Activated CD8-positive, alpha-beta memory T cell treated with anti-CD3 and anti-CD28 coated beads, Interleukin-2, amount 50 U/mL, for 48 hours (primary cell): Measurements from ENCODE around the gene LST1.
"Not testable (repeated sequence)": the region's sequence is repeated elsewhere in the genome, so short reads cannot be mapped to it uniquely, and the experiment has no call there.

ENCODE experiments used
- DNase-seq: peaks from one replicate; pipeline ENCODE4 v3.0.0-alpha.2; 2020

Gene LST1

DNA sequence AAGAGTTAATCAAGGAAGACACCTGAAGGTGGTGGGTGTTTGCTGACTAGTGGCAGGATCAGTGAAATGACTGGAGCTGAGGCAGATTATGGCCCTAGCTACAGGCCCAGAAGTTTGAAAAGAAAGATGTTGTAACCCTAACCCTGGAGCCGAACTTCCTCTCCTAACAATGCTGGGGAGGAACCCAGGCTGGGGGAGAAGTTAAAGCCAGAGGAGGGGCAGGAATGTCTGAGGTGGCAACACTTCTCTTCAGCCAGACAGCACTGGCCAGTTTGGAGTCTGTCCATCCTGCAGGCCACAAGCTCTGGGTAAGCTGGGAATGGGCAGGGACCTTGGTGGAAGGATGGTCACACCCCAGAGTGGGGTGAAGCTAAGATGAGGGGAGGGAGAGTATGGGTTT, at the start of gene LST1:
Gene LST1 (plus strand): TSS at position 270 of the 400 bp plus-strand sequence. CDS start 1,023 bp downstream, outside the sequence.
- DNase-seq: no peak

- no peak for DNase-seq
Observed at GRCh38 chr6:31538805-31539400, 47.2 kb upstream of the LST1 start.

DNA sequence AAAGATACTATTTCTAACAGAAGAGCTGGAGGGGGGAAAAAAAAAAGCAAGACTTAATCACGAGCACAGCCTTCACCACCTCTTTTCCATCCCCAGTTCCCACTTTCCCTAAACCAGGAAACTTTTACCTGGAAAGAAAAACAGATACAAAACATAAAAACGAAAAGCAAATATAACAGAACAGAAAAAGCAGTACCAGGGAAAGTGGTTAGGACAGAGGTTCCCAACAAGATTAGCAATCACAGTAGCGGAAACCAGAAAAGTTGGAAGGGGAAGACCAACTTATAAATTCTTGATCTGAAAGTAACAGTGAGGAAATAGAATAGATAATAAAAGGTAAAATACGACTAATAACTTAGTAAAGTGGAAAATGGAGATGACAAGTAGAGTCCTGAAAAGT, 45.4 kb upstream of the LST1 start:
- DNase-seq: no peak

DNA sequence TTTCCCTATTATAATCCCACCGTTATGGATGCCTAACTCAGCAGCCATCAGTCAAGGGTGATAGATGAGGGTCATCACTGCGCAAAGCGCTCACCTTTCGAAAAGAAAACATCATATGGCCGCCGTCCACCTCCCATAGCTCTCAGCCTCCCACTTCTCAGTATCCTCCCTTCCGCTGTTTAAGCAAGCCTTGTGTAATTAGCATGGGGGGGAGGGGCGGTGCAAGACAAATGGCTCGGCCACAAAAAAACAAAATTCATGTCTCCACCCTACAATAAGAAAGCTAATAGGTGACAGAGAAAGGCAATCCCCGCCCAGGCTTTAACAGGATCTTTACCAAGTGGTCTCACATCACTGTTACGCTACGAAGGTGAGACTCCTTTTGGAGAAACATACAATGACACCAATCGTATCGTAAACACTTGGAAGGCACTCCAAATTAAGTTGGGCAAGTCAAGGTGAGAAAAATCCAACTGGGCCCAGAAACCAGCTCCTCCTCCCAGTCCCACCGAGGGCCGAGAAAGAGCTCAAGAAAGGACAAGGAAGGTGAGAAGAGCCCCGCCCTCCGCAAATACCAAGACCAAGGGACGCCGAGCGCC, 44.9 kb upstream of the LST1 start:
- peak; percentile 79 for DNase-seq

GRCh38 chr6:31541658-31542521, 44.2 kb upstream of the LST1 start, which contains the start of gene DDX39B:
Gene DDX39B (minus strand): TSS chr6:31542003. CDS start chr6:31540532, 1,471 bp downstream.
- DNase-seq: peak; percentile 94

DNA sequence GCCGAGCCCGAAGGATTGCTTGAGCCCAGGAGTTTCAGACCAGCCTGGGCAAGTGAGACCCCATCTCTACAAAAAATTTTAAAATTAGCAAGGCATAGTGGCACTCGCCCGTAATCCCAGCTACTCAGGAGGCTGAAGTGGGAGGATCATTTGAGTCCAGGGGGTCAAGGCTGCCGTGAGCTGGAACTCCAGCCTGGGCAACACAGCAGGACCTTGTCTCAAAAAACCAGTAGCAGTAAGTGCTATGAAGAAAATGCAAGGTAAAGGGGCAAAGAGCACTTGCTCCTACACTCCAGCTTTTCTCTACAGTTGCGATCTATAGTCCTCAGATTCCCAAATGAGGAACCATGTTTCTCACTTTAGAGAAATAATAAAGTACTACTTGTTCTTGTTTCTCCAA, 42.4 kb upstream of the LST1 start:
- DNase-seq: peak; percentile 43

GRCh38 chr6:31544676-31545075, 41.4 kb upstream of the LST1 start:
- no peak for DNase-seq

DNA sequence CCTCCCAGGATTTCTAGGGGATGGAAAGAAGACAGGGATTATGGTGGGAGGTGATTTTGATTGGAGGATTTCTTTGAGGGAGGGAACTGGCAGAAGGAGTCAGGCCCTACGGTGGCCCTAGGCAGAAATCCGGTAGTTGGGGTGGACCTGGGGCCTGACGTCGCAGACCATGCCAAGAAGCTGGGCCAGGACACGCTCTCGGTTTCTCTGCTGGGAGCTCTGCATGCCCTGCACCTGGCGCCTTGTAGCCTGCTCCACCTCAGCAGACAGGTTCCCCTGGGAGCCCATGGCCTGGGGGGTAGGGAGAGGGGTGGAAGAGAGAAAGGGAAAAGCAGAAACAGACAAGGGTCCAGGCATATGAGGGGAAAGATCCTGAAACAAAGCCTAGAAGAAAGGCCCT, 40.8 kb upstream of the LST1 start:
- no peak for DNase-seq

GRCh38 chr6:31546339-31546957, 39.6 kb upstream of the LST1 start, which contains the start of gene ATP6V1G2:
Gene ATP6V1G2 (minus strand): TSS chr6:31546608. CDS start chr6:31546559, 49 bp downstream.
- peak; percentile 92 for DNase-seq

DNA sequence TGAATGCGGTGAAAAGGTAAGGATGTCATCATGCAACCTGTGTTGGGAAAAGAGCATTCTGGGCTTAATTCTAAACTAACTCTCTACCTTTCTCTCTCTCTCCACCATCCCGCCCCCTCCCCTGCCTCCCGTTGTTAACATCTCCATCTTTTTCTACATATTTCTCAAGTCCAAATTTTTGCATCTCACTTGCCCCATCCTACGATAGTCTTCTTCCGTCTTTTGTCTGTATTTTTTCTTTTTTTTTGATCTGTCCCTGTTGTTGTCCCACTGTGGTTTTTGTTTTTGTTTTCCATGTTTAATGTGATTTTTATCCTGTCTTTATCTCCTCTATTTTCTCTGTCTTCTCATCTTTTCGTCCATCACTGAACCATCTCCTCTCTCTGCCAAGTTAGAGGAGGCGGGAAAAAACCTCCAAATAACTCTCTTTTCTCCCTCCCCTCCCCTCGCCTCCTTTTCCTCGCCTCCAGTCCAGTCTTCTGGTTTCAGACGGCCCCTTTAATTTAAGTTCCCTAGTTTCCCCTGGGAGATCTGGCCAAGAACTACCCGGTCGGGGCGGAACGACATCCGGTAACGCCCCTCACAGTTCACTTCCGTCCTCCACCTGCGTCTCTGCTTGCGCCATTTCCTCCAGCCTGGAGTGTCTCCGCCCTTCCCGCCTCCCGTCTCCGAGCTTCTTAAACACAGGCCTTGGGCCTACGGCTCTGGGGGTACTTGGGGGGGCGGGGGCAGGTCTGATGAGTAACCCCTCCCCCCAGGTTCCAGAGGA, 38.9 kb upstream of the LST1 start, which contains the start of gene NFKBIL1:
Gene NFKBIL1 (plus strand): TSS at position 651 of the 769 bp plus-strand sequence. CDS start 87 bp downstream, at position 738.
- peak; percentile 91 for DNase-seq

DNA sequence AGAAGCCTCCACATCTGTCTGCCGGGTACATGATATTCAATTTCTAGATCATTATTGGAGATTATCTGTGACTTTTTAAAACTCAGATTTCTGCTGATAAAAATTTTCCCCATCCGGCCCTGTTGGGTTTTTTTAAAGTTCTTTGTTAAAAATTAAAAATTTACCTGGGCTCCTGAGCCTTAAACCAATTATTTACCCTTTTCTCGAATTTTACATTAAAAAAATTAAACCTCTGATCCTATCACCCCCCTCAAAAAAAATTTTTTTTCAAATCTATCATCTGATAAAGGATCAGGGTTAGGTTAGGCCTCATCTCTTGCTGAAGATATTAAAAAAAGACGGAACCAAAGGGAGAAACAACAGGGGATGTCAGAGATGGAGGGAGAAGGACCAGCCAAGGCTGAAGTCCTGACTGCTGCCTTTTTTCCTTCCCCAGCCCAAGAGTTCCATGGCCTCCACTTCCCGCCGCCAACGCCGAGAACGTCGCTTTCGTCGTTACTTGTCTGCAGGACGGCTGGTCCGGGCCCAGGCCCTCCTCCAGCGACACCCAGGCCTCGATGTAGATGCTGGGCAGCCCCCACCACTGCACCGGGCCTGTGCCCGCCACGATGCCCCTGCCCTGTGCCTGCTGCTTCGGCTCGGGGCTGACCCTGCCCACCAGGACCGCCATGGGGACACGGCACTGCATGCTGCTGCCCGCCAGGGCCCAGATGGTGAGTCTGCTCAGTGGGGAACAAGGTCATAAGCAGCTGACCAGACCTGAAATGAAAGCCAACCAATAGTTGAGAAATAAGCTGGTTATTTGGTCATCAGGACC, 38.1 kb upstream of the LST1 start:
- DNase-seq: no peak

DNA sequence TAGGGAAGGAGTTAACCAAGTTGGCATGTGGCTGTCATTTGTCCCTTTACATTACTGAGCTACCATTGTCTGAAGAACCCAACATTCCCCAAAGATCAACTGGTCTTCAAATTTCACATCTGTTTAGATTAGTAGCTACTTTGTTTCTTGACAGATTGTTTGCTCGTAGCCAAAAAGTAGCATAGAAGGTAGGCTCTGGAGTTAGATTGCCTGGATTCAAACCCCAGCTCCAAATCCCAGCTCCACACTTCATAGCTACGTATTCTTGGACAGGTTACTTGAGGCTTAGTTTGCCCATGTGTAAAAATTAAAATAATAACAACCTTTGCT, 37.6 kb upstream of the LST1 start:
- no peak for DNase-seq

GRCh38 chr6:31551371-31551770, 34.7 kb upstream of the LST1 start:
- DNase-seq: not testable (repeated sequence)

DNA sequence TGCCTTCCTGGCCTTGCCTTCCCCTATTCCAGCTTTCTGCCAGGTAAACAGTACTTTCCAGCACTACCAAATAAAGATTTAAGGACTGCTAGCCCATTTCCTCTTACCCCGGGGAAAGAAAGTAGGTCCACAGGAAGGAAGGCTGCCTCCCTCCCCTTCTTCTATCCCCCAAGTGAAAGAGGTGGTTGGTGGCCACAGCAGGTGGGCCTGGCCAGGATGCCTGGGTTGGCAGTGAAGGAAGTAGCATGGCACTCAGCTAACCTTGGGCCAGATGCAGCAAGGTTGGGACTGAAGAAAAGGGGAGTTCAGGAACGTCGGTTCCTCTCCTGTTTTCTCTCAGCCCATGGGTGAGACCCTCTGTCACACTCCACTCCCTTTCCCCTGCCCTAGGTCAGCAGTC, 29.8 kb upstream of the LST1 start:
- no peak for DNase-seq

- DNase-seq: no peak
Observed at GRCh38 chr6:31557443-31558317, 28.4 kb upstream of the LST1 start.

DNA sequence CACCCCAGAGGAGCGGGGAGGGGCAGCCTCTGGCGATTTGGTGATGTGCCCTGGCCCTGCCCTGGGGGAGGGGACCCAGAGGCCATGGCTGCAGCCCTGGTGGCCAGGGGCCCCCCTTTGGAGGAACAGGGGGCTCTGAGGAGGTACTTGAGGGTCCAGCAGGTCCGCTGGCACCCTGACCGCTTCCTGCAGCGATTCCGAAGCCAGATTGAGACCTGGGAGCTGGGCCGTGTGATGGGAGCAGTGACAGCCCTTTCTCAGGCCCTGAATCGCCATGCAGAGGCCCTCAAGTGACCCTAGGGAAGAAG, 27.8 kb upstream of the LST1 start:
- no peak for DNase-seq

- DNase-seq: peak; percentile 77
Observed at GRCh38 chr6:31558631-31559500, 27.2 kb upstream of the LST1 start.

GRCh38 chr6:31559606-31559957, 26.5 kb upstream of the LST1 start:
- no peak for DNase-seq

- peak; percentile 77 for DNase-seq
Observed at GRCh38 chr6:31559958-31560696, 25.9 kb upstream of the LST1 start.
